ENCODE data around the gene TEAD1. TPM values are rescaled to one million over a fixed set of nuclear protein-coding genes. Genes with fewer than 3 reads are reported as not detected.

Gene TEAD1
- total RNA-seq, 1 donor from 2014 or later, result 163 TPM

- DNase-seq (ENCODE audit: low spot score in 2 of 2, unreplicated experiment in 2 of 2), result no peak
- Mint-ChIP-seq H3K4me1 (peaks cover 34% of the 10 kb centered on the region), H3K27ac (peak overlapping the region; percentile 98), H3K9me3 (peaks cover 6% of the 10 kb centered on the region), H3K36me3 (no peaks in the 10 kb centered on the region), H3K27me3 (ENCODE audit: low read depth) (no peaks in the 10 kb centered on the region), H3K4me3 (peak overlapping the region; percentile 78)
- TF ChIP-seq, protein P1, sequence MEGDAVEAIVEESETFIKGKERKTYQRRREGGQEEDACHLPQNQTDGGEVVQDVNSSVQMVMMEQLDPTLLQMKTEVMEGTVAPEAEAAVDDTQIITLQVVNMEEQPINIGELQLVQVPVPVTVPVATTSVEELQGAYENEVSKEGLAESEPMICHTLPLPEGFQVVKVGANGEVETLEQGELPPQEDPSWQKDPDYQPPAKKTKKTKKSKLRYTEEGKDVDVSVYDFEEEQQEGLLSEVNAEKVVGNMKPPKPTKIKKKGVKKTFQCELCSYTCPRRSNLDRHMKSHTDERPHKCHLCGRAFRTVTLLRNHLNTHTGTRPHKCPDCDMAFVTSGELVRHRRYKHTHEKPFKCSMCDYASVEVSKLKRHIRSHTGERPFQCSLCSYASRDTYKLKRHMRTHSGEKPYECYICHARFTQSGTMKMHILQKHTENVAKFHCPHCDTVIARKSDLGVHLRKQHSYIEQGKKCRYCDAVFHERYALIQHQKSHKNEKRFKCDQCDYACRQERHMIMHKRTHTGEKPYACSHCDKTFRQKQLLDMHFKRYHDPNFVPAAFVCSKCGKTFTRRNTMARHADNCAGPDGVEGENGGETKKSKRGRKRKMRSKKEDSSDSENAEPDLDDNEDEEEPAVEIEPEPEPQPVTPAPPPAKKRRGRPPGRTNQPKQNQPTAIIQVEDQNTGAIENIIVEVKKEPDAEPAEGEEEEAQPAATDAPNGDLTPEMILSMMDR (IDR thresholded peaks at IDR 0.05; ENCODE audit: unreplicated experiment), result no peak
These were observed 659 bp upstream of the TEAD1 start for GRCh38 chr11:12673601-12673923.

- no peak overlapping the region for H3K27ac Mint-ChIP-seq
- peaks cover under 1% of the 10 kb centered on the region for H3K9me3 Mint-ChIP-seq
- no peaks in the 10 kb centered on the region for H3K27me3 Mint-ChIP-seq (ENCODE audit: low read depth)
- TF ChIP-seq, protein P1 (IDR thresholded peaks at IDR 0.05; ENCODE audit: unreplicated experiment), result no peak
- no peak for DNase-seq (ENCODE audit: low spot score in 2 of 2, unreplicated experiment in 2 of 2)
- no peaks in the 10 kb centered on the region for H3K36me3 Mint-ChIP-seq
- no peak overlapping the region for H3K4me3 Mint-ChIP-seq
- peaks cover 39% of the 10 kb centered on the region for H3K4me1 Mint-ChIP-seq
These were observed 332 bp downstream of the TEAD1 start for GRCh38 chr11:12674571-12674935.

- DNase-seq (ENCODE audit: low spot score in 2 of 2, unreplicated experiment in 2 of 2), result no peak
- no peaks in the 10 kb centered on the region for H3K9me3 Mint-ChIP-seq
These were observed 895 bp downstream of the TEAD1 start for GRCh38 chr11:12674936-12675696.

DNA sequence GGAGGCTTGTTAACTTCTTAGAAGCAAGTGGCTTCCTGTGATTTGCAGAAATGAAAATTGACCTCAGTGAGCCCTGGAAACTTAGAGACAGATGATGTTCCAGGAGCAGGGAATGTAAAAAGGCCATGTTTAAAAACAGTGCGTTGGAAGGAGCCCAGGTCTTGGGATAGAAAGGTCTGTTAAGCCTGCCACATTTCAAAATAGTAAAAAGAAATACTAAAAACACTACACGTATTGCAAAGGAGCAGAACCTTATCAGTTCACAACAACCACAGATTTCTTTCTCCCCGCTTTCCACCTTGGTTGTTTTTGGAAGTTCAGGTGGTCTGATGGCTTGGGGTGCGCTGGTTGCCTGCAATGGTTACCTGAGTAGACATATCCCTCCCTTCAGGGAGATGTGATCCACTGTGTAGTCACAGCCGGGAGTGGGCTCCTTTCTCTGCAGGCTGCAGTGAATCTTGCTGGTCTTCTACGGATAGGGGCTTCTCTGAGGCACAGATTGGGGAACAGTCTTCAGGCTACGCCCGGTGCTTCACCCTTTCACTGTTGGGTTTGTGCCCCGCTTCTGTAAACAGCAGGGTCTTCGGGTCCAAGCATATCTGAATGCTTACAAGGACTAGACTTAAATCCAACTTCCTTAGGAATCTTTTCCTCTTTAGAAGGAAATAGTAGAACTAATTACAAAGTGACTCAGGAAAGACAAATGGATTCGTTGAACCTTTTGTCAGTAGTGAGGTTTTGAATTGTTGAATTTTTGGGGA is 1.9 kb downstream of the TEAD1 start:
- Mint-ChIP-seq H3K27ac (peak overlapping the region; percentile 98), H3K36me3 (no peaks in the 10 kb centered on the region), H3K4me3 (peak overlapping the region; percentile 90), H3K9me3 (no peaks in the 10 kb centered on the region), H3K27me3 (ENCODE audit: low read depth) (no peaks in the 10 kb centered on the region), H3K4me1 (peaks cover 54% of the 10 kb centered on the region)
- TF ChIP-seq, protein P1 (IDR thresholded peaks at IDR 0.05; ENCODE audit: unreplicated experiment), result no peak
- no peak for DNase-seq (ENCODE audit: low spot score in 2 of 2, unreplicated experiment in 2 of 2)

More at GRCh38 chr11:12674936-12675696, 895 bp downstream of the TEAD1 start:
- Mint-ChIP-seq H3K36me3 (no peaks in the 10 kb centered on the region), H3K4me3 (peak overlapping the region; percentile 90), H3K27me3 (ENCODE audit: low read depth) (no peaks in the 10 kb centered on the region), H3K4me1 (peaks cover 44% of the 10 kb centered on the region), H3K27ac (peak overlapping the region; percentile 98)
- TF ChIP-seq, protein P1 (IDR thresholded peaks at IDR 0.05; ENCODE audit: unreplicated experiment), result no peak

GRCh38 chr11:12677131-12677530 is 2.9 kb downstream of the TEAD1 start:
- TF ChIP-seq, protein P1 (IDR thresholded peaks at IDR 0.05; ENCODE audit: unreplicated experiment), result no peak
- Mint-ChIP-seq H3K4me1 (peaks cover 64% of the 10 kb centered on the region), H3K9me3 (no peaks in the 10 kb centered on the region), H3K27ac (peak overlapping the region; percentile 98), H3K36me3 (no peaks in the 10 kb centered on the region), H3K4me3 (peak overlapping the region; percentile 90), H3K27me3 (ENCODE audit: low read depth) (no peaks in the 10 kb centered on the region)
- DNase-seq (ENCODE audit: low spot score in 2 of 2, unreplicated experiment in 2 of 2), result no peak
